Measurements from ENCODE around the gene LRP1. TPM values are rescaled to one million over a fixed set of nuclear protein-coding genes. Genes with fewer than 3 reads are reported as not detected.

The LRP1 gene
- total and polyA plus RNA-seq, 2 of the 13 experiments (the other 11 are each of a cell fraction or from before 2014, with no cell fraction given) = 14.7 to 30.8 TPM

DNA sequence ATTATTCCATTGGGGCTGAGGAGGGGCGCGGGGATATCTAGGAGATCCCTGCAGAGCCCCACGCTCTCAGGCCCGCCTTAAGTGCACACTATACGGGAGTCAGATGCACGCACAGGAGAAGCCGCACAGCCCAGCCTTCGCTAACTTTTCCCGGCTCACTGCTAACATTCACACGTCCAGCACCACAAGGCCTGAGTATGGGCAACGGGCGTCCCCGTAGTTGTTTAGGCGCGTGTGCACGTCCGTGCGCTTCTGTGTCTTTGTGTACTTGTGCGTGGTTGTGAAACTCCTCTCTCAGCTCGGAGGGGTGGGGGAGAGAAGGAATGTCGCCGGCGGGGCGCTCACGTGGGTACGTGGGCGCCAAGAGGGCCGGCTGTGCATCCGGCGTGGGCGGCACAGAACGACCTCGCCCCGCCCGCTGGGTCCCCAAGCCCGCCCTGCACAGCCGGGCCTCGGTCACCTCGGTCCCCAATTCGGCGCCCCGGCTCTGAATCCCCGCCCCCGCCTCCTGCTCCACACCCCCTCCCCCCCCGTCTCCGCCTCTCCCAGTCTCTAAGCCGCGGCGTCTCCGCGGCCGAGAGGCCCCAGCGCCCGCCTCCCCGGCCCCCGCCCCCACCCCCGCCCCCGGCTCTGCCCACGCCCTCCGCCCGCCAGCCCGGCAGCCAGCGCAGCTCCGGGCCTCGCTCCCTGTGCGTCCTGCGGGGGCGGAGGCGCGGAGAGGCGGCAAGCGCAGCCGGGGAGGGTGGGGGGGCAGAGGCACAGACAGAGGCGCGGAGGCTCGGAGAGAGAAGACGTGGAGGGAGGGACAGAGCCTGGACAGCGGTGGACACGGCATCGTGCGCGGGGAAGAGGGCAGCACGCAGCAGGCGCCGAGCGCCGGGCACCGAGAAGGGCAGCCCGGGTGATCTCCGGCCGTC, 39.7 kb upstream of the LRP1 start, which contains the start of gene NAB2 (continued):
- TF ChIP-seq, protein P1, sequence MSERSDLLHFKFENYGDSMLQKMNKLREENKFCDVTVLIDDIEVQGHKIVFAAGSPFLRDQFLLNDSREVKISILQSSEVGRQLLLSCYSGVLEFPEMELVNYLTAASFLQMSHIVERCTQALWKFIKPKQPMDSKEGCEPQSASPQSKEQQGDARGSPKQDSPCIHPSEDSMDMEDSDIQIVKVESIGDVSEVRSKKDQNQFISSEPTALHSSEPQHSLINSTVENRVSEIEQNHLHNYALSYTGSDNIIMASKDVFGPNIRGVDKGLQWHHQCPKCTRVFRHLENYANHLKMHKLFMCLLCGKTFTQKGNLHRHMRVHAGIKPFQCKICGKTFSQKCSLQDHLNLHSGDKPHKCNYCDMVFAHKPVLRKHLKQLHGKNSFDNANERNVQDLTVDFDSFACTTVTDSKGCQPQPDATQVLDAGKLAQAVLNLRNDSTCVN (CRISPR knock-in tag; IDR thresholded peaks at IDR 0.05; ENCODE audit: borderline replicate concordance) = peak; percentile 68
- TF ChIP-seq GABPB1 (CRISPR knock-in tag; IDR thresholded peaks at IDR 0.05) (peak; percentile 77), DMAP1 (CRISPR knock-in tag; IDR thresholded peaks at IDR 0.05) (peak; percentile 86), ZNF780A (CRISPR knock-in tag; IDR thresholded peaks at IDR 0.05) (no peak), YEATS4 (CRISPR knock-in tag; IDR thresholded peaks at IDR 0.05; ENCODE audit: borderline replicate concordance) (peak; percentile 84; the same call in 1 of the 2 replicates), NFYB (CRISPR knock-in tag; IDR thresholded peaks at IDR 0.05) (peak; percentile 21; the same call in 1 of the 2 replicates), BORCS8-MEF2B (CRISPR knock-in tag; IDR thresholded peaks at IDR 0.05) (peak; percentile 72; the same call in 1 of the 2 replicates)
- TF ChIP-seq, protein P2, sequence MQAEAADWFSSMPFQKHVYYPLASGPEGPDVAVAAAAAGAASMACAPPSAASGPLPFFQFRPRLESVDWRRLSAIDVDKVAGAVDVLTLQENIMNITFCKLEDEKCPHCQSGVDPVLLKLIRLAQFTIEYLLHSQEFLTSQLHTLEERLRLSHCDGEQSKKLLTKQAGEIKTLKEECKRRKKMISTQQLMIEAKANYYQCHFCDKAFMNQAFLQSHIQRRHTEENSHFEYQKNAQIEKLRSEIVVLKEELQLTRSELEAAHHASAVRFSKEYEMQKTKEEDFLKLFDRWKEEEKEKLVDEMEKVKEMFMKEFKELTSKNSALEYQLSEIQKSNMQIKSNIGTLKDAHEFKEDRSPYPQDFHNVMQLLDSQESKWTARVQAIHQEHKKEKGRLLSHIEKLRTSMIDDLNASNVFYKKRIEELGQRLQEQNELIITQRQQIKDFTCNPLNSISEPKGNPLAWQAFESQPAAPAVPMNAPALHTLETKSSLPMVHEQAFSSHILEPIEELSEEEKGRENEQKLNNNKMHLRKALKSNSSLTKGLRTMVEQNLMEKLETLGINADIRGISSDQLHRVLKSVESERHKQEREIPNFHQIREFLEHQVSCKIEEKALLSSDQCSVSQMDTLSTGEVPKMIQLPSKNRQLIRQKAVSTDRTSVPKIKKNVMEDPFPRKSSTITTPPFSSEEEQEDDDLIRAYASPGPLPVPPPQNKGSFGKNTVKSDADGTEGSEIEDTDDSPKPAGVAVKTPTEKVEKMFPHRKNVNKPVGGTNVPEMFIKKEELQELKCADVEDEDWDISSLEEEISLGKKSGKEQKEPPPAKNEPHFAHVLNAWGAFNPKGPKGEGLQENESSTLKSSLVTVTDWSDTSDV (CRISPR knock-in tag; IDR thresholded peaks at IDR 0.05) = no peak; the same call in 1 of the 2 replicates
- TF ChIP-seq, protein P3, sequence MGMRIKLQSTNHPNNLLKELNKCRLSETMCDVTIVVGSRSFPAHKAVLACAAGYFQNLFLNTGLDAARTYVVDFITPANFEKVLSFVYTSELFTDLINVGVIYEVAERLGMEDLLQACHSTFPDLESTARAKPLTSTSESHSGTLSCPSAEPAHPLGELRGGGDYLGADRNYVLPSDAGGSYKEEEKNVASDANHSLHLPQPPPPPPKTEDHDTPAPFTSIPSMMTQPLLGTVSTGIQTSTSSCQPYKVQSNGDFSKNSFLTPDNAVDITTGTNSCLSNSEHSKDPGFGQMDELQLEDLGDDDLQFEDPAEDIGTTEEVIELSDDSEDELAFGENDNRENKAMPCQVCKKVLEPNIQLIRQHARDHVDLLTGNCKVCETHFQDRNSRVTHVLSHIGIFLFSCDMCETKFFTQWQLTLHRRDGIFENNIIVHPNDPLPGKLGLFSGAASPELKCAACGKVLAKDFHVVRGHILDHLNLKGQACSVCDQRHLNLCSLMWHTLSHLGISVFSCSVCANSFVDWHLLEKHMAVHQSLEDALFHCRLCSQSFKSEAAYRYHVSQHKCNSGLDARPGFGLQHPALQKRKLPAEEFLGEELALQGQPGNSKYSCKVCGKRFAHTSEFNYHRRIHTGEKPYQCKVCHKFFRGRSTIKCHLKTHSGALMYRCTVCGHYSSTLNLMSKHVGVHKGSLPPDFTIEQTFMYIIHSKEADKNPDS (CRISPR knock-in tag; IDR thresholded peaks at IDR 0.05) = peak; percentile 57; the same call in 1 of the 2 replicates

Data from HepG2 (cell line).